GM23338 (cell line): ENCODE data around the gene DCLRE1C.

Experiments
- CREB1 ChIP-seq: fragments of 250-450 bp; sonication (Bioruptor Pico); IDR thresholded peaks from 2 replicates; pipeline ENCODE4 v1.5.0; 2020; ENCODE audit warnings: low read depth, mild to moderate bottlenecking, moderate library complexity
- CTCF ChIP-seq, 2 experiments: fragments of 200-600 bp in 1 of 2; sonication (generic) in 1 of 2; conservative IDR thresholded peaks; 2 replicates each; pipeline versions ENCODE4 v1.5.1 to v1.6.1; 2016 to 2017; ENCODE audit warnings: antibody characterized with exemption in 2 of 2, low read depth in 2 of 2, mild to moderate bottlenecking in 2 of 2, moderate library complexity in 1 of 2
- ETS1 ChIP-seq: IDR thresholded peaks from 2 replicates; pipeline ENCODE4 v1.6.1; 2016; ENCODE audit warnings: antibody characterized with exemption
- EZH2 ChIP-seq: fragments of 200-600 bp; sonication (generic); IDR thresholded peaks from one replicate; pipeline ENCODE4 v1.8.0; 2017; ENCODE audit warnings: antibody characterized with exemption, mild to moderate bottlenecking, low read depth; ENCODE audit not compliant: unreplicated experiment
- EZH2phosphoT487 ChIP-seq: fragments of 200-600 bp; sonication (generic); IDR thresholded peaks from one replicate; pipeline ENCODE4 v1.8.1; 2018; ENCODE audit warnings: antibody characterized with exemption; ENCODE audit not compliant: unreplicated experiment
- POLR2AphosphoS5 ChIP-seq: IDR thresholded peaks from 2 replicates; pipeline ENCODE4 v1.6.1; 2016; ENCODE audit warnings: antibody characterized with exemption, low read depth
- REST ChIP-seq: IDR thresholded peaks from one replicate; pipeline ENCODE4 v1.6.1; 2018; ENCODE audit warnings: antibody characterized with exemption; ENCODE audit not compliant: unreplicated experiment
- ZNF114 ChIP-seq: fragments of 250-450 bp; sonication (Bioruptor Pico); IDR thresholded peaks from 2 replicates; pipeline ENCODE4 v1.5.0; 2020; ENCODE audit warnings: mild to moderate bottlenecking, moderate library complexity
- ZNF462 ChIP-seq: fragments of 250-450 bp; sonication (Bioruptor Pico); IDR thresholded peaks from 2 replicates; pipeline ENCODE4 v1.5.0; 2020; ENCODE audit warnings: mild to moderate bottlenecking, moderate library complexity

GRCh38 chr10:14954934-14955333 lies 1.0 kb upstream of the DCLRE1C start:
- TF ChIP-seq CTCF (conservative IDR thresholded peaks at IDR 0.05; ENCODE audit: low read depth in 2 of 2) (no peak), CREB1 (CRISPR knock-in tag) (no peak), POLR2AphosphoS5 (no peak), REST (no peak), ZNF114 (CRISPR knock-in tag) (no peak), EZH2 (no peak), EZH2phosphoT487 (no peak), ETS1 (no peak), ZNF462 (CRISPR knock-in tag) (no peak)
